Colon (tissue), 2 donors: ENCODE results near the gene PARP9.
"Not testable (repeated sequence)": the region's sequence is repeated elsewhere in the genome, so short reads cannot be mapped to it uniquely, and the experiment has no call there.

Source experiments
- FAIRE-seq: peaks from 2 replicates; lab custom pipeline; 2012; peaks lifted over from hg19 to GRCh38; lab: Jason Lieb, UNC
- donor health status: control.
- donor health status: control.

Gene PARP9

DNA sequence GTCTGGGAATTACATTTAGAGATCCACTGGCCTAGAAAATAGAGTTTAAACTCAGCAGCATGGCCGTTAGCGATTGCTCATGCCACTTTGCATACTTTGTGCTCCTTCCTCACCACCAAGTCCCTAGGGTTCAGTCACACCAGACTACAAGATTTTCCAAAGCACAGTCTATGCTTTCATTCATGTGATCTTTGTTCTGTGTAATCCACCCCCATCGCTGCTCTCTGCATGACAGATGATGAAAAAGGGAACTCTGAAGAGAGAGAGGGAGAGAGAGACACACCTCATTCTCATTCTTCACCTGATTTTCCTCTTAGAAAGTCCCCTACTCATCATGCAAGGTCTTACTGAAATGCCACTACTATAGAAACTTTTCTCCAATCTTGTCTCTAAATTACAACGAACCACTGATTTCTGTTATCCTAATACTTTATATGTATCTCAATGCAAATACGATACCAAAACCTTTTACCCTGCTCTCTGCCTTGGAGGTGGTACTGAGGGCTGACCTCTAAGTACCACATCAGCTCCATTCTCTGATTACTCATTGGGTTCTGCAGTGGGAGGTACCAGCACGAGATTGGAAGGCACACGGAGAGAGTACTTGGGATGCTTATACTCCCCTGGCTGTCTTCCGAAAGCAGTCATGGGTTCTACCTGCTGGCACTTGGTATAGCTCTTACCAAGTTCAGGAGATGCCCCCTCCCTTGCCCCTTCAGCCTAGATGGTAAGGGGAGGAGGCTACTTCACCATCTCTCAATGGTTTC is 12.3 kb upstream of the PARP9 start:
- FAIRE-seq, result no peak

DNA sequence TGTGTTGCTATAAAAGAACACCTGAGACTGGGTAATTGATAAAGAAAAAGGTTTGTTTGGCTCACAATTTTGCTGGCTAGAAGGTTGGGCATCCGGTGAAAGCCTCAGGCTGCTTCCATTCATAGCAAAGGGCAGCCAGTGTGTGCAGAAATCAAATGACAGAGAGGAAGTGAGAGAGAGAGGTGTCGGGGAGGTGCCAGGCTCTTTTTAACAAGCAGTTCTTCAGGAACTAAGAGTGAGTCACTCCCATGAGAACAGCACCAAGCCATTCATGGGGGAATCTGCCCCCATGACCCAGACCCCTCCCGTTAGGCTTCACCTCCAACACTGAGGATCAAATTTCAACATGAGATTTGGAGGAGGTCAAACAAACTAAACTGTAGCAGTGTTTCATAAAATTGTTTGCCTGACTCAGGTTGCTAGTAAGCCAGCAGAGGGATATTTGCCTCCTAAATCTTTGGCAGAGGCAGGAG is 8.9 kb upstream of the PARP9 start:
- no peak for FAIRE-seq

DNA sequence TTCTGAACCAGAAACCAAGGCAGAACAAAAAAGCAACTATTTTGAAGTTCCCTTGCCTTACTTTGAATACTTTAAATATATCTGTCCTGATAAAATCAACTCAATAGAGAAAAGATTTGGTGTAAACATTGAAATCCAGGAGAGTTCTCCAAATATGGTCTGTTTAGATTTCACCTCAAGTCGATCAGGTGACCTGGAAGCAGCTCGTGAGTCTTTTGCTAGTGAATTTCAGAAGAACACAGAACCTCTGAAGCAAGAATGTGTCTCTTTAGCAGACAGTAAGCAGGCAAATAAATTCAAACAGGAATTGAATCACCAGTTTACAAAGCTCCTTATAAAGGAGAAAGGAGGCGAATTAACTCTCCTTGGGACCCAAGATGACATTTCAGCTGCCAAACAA is 4.7 kb upstream of the PARP9 start:
- no peak for FAIRE-seq

DNA sequence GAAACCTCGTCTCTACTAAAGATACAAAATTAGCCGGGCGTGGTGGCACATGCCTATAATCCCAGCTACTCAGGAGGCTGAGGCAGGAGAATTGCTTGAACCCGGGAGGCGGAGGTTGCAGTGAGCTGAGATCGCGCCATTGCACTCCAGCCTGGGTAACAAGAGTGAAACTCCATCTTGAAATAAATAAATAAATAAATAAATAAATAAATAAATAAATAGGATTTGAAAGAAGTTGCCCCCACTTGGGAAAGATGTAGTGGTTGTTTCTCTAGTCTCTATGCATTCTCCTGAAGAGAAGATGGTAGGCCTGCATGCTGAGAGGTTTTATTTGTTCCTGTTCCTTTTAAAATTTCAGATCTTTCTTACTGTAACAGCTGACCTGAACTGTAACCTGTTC is 4.0 kb upstream of the PARP9 start:
- FAIRE-seq, result not testable (repeated sequence)

DNA sequence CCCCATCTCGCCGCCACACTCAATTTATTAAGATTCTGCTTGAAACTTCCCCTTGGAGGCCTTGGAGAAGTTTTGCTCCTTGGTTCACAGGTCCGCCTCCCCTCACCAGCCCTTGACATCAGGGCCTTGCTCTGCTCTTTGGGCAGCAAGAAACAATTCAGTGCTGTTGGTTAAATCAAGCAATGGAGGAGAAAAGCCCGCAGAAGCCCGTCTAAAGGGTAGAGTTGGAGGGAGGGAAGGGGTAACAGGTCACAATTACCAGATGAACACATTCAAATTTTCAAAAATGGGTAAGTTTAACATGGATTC is 429 bp downstream of the PARP9 start:
- no peak for FAIRE-seq

DNA sequence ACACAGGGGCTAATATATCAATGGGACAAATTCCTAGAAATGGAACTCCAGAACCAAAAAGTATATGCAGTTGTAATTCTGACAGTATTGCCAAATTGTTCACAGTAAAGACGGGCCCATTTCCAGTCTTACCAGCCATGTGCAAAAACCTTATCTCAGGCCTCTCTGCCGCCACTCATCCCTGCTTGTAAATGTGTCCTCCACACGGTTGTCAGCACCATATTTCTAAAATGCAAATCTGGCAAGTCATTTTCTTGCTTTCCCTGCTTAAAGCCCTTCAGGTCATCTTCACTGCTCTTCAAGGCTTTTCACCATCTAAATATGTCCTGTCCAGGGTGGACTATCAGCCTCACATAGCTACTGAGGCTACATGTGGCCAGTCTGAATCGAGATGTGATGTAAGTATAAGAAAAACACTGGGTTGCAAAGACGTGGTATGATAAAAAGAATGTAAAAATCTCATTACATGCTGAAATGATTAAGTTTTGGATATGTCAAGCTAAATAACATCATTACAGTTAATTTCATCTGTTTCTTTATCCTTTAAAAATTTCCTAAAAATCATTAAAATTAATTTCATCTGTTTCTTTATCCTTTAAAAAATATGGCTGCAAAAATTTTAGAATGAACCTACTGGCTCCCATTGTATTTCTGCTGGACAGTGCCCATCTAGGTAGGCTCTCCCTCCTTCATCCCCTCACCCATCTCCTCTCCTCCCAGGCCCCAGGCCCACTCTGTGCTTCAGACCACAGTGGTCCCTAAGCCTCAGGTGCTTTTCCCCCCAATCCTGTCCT is 980 bp downstream of the PARP9 start:
- no peak for FAIRE-seq

DNA sequence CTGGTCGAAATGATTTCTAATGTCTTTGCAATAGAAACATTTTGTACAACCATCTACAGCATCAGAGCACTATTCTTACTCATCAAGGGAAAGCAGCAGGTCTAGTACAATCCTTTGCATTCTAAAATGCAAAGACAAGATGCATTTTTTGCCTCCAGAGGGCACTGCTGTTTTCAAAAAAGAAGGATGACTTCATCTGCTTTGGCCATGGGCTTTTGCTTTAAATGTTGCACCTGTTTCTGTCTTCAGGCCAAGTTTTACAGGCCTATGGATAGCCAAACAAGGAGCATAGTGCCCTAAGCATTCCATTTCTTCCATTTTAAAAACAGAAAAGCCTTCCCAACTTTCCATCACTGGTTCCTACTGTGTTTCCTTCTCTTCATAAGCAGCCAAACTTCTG is 3.4 kb downstream of the PARP9 start:
- FAIRE-seq, result no peak

DNA sequence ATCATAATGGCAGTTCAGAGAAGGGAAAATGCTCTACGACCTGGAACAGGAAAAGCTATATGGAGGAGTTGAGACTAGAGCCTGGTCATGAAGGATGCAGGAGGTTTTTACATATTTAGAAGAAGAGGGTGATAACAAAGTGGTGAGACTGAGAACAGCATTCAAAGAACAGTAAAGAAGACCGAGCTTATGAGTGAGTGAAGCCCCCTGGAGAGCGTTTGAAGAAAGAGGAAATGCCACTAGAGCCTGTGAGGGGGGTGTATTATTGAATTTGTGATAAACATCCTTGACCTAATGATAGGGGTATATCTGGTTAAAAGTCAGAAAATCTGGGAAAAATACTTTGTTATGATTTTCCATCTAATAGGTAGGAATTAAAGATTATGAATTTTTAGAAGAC is 4.2 kb downstream of the PARP9 start:
- FAIRE-seq, result no peak

DNA sequence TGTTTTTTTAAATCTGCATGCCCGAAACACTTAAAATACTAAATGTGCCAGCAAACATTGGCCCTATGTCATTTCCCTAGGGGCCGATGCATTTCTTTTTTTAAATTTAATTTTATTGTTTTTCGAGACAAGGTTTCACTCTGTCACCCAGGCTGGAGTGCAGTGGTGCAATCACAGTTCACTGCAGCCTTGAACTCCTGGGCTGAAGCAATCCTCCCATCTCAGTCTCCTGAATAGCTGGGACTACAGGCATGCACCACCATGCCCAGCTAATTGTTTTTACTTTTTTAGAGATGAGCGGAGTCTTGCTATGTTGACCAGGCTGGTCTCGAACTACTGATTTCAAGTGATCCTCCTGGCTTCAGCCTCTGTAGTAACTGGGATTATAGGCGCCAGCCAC is 5.5 kb downstream of the PARP9 start:
- FAIRE-seq, result no peak

DNA sequence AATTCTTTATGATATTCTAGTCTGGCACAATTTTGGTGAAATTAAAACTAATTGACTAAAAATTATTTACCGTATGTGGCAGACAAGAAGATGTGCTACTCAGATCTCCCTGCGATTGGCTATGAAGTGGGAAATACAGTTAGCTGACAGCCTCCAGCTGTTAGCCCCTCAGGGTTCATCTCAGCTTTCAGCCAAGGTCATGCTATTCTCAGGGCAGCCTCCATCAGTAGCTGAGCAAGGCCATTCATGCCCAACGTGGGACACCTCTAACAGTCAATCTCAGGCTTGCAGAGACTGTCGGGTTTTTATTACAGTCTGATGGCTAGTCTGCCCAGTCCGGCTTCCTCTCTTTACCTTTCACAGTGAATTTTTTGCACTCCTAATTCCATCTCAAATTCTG is 6.7 kb downstream of the PARP9 start:
- no peak for FAIRE-seq

DNA sequence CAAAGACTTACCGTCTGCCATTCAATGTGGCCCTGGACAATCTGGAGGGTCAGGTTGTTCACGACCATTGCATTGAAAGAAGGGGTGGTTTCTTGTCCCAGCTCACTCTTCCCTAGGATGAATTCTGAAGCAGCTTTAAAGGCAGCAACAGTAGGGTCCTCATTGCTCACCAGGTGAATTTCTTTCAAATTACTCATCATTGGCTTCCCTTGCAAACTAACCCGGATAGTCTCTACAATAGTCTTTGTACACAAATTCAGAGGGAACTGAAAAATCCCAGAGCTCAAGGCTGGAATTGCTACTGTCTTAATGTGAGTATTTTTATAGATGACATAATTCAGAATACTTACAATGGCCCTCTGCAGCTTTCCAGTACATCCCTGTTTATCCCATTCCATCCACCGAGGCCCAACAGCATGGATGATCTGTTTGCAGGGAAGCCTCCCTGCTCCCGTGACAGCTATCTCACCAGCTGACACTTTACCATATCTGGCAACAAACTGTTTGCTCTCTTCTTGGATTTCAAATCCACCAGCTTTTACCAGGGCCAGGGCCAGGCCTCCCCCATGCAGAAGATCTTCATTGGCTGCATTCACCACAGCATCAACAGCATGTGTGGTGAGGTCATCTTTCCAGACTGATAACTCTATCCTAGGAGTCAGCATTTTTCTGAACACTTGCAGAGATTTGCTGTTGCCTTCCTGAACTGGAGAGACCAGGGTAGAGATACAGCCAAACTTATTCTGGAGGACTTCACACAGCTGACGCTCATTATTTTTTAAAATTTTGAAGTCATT is 8.6 kb downstream of the PARP9 start:
- no peak for FAIRE-seq

DNA sequence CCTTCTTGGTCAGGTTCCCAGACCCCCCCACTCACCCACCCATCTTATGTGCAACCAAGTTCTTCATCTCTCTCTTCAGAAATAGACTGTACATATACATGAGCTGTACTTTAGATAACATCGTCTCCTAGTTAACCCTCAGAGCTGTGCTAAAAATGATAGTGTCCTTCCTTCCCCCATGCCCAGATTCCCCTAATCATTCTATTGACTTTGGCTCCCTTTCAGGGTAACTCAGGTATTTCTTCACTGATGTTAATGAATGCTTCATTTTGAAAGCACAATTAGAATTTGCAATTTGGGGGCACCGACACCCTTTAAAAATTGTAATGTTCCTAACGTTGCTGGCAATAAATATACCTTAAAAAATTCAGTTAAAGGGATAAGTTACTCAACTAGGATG is 10.9 kb downstream of the PARP9 start:
- FAIRE-seq, result no peak

DNA sequence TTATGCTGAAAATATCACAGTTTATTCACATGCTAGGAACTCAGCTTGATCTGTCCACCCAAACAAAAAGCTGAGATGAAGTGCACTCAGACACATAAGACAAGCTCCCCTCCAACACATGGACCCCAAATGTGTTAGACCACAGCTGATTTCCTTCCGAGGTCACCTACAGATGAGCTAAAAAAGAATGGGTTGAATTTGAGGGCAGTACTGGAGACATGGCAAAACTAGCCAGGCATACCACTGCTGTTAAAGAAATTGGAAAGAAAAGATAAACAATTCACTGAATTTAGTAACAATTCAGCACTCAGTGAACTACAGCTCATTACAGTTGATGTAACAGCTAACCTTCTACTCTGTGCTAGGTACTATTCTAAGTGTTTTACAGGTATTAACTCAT is 15.5 kb downstream of the PARP9 start:
- no peak for FAIRE-seq

DNA sequence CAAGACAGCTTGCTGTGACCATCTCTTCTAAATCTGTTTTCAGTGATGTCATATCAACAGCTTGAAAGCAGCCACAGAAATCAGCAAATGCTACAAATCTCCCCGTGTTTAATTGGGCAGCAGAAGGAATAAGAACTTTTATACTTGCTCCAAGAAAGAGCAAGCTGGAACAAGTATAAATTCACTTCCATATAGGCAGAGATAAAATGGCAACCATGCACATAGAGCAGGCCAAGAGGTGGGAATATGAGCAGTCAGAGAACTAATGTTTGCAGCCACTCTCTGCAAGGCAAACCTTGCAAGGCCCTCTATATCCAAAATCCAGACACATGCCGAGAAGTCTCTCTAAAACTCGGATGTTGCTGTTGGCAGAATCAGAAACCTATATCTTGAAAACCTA is 16.0 kb downstream of the PARP9 start:
- FAIRE-seq, result no peak

DNA sequence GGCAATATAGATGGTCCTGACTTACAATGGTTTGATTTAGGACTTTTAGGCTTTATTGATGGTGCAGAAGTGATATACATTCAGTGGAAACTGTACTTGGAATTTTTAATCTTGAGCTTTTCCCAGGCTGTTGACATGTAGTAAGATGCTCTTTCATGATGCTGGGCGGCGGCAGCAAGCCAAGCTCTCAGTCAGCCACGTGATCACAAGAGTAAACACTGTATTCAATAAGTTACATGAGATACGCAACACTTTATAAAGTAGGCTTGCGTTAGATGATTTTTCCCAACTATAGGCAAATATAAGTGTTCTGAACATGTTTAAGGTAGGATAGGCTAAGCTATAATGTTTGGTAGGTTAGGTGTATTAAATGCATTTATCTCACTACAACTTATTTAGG is 17.9 kb downstream of the PARP9 start:
- no peak for FAIRE-seq

DNA sequence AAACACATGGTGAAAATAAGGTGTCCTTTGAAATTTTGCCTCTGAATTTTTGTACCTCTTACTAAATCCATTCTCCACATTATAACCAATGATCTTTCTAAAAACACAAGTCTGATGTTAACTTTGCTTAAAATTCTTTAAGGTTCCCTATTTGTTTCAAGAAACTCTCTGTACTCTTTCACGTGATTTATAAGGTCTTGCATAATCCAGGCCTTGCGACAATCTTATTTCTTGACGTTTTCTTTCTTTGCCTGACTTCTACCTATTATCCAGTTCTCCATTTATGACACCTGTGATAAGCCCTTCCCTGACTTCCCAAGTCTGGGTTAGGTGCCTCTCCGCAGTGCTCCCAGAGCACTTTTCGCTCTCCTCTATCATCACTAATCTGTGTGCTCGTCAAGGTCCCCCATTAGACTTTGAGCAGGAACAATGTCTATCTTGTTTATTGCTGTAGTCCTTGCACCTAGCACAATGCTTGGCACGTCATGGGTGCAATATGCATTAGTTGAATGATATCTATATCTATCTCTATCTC is 25.1 kb downstream of the PARP9 start:
- FAIRE-seq, result no peak

DNA sequence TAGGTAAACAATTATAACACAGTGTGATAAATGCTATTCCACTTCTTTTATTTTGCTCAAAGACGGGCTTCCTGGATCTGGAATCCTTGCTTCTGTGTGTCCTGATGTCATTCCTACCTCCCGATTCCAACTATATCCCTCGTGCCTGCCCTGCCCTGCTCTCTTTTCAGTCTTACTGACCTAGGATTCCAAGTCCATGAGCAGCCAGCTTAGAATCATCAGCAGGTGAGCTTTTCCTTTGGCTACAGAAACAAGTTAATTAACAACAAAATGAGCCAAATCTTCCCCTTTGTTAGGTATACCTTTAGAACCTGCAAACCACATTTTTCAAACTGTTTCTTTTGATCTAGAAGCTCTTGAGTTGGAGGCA is 27.5 kb downstream of the PARP9 start:
- FAIRE-seq, result no peak

DNA sequence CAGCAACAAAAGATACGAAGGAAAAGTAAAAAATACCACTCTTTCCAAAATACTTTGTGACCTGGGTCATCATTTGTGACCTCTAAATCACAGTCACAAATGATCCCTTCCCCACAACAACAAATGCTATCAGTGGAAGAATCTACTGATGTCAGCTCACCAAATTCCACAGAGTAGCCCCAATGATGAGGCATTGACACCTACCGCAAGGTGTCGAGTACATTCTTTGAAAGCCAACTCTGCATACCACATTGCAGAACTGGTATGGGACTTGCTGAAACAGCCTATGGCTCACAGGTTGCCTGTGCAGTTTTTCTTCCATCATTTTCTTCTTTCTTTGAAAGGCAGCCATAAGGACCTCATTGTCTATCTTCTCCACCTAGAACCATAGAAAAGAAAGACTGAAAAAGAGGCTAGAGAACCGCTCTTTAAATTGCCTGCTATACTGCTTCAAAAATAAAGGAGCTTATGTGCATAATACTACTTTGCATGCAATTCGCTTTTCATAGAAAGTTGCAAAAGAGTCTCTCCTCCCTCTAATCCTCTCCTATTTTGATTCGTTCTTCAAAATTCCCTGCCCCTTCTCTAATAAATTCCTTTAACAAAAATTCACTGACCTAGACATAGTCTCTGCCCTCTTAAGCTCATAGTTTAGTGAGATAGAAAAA is 28.0 kb downstream of the PARP9 start:
- FAIRE-seq, result no peak

DNA sequence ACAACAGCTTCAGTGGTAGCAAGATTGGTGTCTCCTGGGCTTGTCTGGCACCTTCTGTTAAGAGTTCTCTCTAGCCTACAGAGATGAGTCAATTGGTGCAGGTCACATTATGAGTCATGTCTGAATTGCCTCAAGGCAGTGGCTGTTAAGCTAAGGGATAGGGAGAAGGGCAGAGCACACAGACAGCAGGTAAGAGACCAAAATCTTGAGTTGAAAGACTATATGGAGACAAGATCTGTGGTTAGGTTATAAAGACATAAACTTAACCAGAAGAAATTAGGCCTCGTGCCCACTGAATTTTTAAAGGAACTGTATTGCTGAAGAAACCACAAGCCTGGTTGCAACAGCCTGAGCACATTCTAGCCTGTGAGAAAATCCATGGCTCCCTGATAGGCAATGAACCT is 30.2 kb downstream of the PARP9 start:
- no peak for FAIRE-seq

DNA sequence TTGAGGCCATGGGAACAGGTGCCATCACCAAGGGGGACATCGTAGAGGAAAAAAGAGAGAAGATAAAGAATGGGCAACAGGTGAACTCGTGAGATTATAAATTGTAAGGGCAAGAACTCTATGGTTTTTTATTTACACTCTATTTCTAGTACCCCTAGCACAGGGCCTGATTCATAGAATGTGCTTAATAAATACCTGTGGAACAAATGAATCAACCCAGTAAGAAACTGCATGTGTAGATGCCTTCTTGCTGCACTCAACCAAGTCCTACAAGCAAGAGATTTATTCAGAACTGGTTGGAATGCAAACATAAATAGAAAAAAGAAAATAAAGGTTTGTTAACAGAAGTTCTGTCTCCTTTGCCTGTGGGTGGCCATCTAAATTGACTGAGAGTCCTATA is 30.6 kb downstream of the PARP9 start:
- no peak for FAIRE-seq

DNA sequence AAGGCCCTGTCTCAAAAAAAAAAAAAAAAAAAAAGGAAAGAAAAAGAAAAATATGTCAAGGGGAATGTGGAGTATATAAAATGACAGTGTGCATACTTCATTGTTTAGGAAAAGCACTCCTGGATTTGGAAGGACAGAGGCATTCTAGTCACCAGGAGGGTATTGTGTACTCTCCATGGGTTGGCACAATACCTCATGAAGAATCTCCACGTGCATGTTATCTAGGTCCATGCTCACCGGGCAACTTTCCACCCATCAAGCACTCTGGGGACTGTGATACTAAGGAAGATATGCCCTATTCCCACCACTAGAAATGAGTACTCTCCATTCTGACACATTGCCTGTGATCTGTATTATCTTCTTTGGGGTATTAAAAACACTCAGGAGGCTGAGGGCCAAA is 33.9 kb downstream of the PARP9 start:
- no peak for FAIRE-seq

DNA sequence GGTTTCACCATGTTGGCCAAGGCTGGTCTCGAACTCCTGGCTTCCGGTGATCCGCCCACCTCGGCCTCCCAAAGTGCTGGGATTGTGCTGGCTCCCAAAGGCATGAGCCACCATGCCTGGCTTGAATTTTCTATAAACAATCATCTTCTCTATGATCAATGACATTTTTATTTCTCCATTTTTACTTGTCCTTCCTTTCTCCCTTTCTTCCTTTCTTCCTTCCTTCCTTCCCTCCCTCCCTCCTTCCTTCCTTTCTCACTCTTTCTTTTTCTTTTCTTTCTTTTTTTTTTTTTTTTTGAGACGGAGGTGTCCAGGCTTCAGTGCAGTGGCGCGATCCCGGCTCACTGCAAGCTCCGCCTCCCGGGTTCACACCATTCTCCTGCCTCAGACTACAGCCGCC is 40.8 kb downstream of the PARP9 start:
- no peak for FAIRE-seq
